Neuronal stem cell (in vitro differentiated cells): ENCODE data around the gene MRPL37.

Experiments
- DNase-seq: peaks from one replicate; pipeline ENCODE4 v3.0.0-alpha.2; 2013; ENCODE audit warnings: low spot score
- H2AFZ ChIP-seq: one replicate; pipeline ENCODE4 v1.6.1; 2013; ENCODE audit warnings: mild to moderate bottlenecking, low read length, inconsistent platforms
- H2AK5ac ChIP-seq: 2 replicates; pipeline ENCODE4 v1.6.1; 2013; ENCODE audit warnings: low read depth, mild to moderate bottlenecking, inconsistent platforms, low read length, moderate library complexity, mixed read lengths
- H2BK120ac ChIP-seq: 2 replicates; pipeline ENCODE4 v1.6.1; 2013; ENCODE audit warnings: low read depth, mild to moderate bottlenecking, inconsistent platforms, low read length, moderate library complexity, mixed read lengths
- H2BK12ac ChIP-seq: one replicate; pipeline ENCODE4 v1.6.1; 2013; ENCODE audit warnings: low read length, inconsistent platforms
- H2BK15ac ChIP-seq: 2 replicates; pipeline ENCODE4 v1.6.1; 2013; ENCODE audit warnings: mild to moderate bottlenecking, low read length, inconsistent platforms, mixed read lengths
- H2BK5ac ChIP-seq: one replicate; pipeline ENCODE4 v1.6.1; 2013; ENCODE audit warnings: inconsistent platforms, mild to moderate bottlenecking, low read length, moderate library complexity
- H3K14ac ChIP-seq: one replicate; pipeline ENCODE4 v1.6.1; 2013; ENCODE audit warnings: low read length, inconsistent platforms
- H3K18ac ChIP-seq: 2 replicates; pipeline ENCODE4 v1.6.1; 2013; ENCODE audit warnings: low read length, inconsistent platforms
- H3K23ac ChIP-seq: 2 replicates; pipeline ENCODE4 v1.6.1; 2013; ENCODE audit warnings: low read depth, mild to moderate bottlenecking, mixed read lengths, low read length, inconsistent platforms; ENCODE audit not compliant: poor library complexity
- H3K27ac ChIP-seq: replicated peaks from 3 replicates; pipeline ENCODE4 v1.5.1; 2013; ENCODE audit warnings: low read length, inconsistent platforms
- H3K27me3 ChIP-seq, 3 experiments: 2 replicates each; pipeline ENCODE4 v1.6.1; 2013; ENCODE audit warnings: low read length in 3 of 3, mild to moderate bottlenecking in 2 of 3, inconsistent platforms in 1 of 3, low read depth in 1 of 3, mixed read lengths in 1 of 3, moderate library complexity in 1 of 3; ENCODE audit not compliant: control insufficient read depth in 3 of 3, insufficient read depth in 3 of 3
- H3K36me3 ChIP-seq, 2 donors: replicated peaks in 1 of 2; 2 replicates each; pipeline ENCODE4 v1.6.1; 2013; ENCODE audit warnings: low read length in 2 of 2; ENCODE audit not compliant: control insufficient read depth in 2 of 2, insufficient read depth in 2 of 2
- H3K4ac ChIP-seq: 2 replicates; pipeline ENCODE4 v1.6.1; 2013; ENCODE audit warnings: inconsistent platforms, mild to moderate bottlenecking, low read length, moderate library complexity
- H3K4me1 ChIP-seq, 2 donors: 1 replicate in 1 of 2; 2 replicates in 1 of 2; pipeline ENCODE4 v1.6.1; 2013; ENCODE audit warnings: low read length in 2 of 2, low read depth in 1 of 2; ENCODE audit not compliant: control insufficient read depth in 2 of 2, insufficient read depth in 1 of 2
- H3K4me2 ChIP-seq: one replicate; pipeline ENCODE4 v1.6.1; 2013; ENCODE audit warnings: mild to moderate bottlenecking, low read length, inconsistent platforms; ENCODE audit not compliant: insufficient read depth, poor library complexity, severe bottlenecking
- H3K4me3 ChIP-seq, 2 donors: 2 replicates each; pipeline ENCODE4 v1.5.1; 2013; ENCODE audit warnings: low read length in 2 of 2, mild to moderate bottlenecking in 2 of 2, inconsistent platforms in 1 of 2, moderate library complexity in 1 of 2
- H3K79me1 ChIP-seq: one replicate; pipeline ENCODE4 v1.6.1; 2013; ENCODE audit warnings: low read depth, mild to moderate bottlenecking, inconsistent platforms, low read length, moderate library complexity
- H3K9ac ChIP-seq: one replicate; pipeline ENCODE4 v1.6.1; 2013; ENCODE audit warnings: mild to moderate bottlenecking, low read depth, low read length, inconsistent platforms; ENCODE audit not compliant: poor library complexity
- H3K9me3 ChIP-seq, 2 donors: replicated peaks in 1 of 2; 2 replicates each; pipeline versions ENCODE3 to v1.6.1; 2013; ENCODE audit warnings: low read length in 2 of 2, mild to moderate bottlenecking in 2 of 2, inconsistent platforms in 1 of 2, low read depth in 1 of 2, mixed read lengths in 1 of 2, moderate library complexity in 1 of 2; ENCODE audit not compliant: control insufficient read depth in 2 of 2, insufficient read depth in 1 of 2
- H4K8ac ChIP-seq: one replicate; pipeline ENCODE4 v1.6.1; 2013; ENCODE audit warnings: low read depth, mild to moderate bottlenecking, inconsistent platforms, low read length, moderate library complexity
- H4K91ac ChIP-seq: one replicate; pipeline ENCODE4 v1.6.1; 2013; ENCODE audit warnings: low read length, low read depth, mild to moderate bottlenecking, inconsistent platforms; ENCODE audit not compliant: poor library complexity
- WGBS, 2 donors: extraction: QIAGEN DNeasy Blood & Tissue Kit; methylation state at CpG; one replicate each; pipeline ENCODE4 v1.1.7; 2013; ENCODE audit warnings: missing lambda C conversion rate in 2 of 2, mixed read lengths in 1 of 2; ENCODE audit not compliant: insufficient read length in 2 of 2, insufficient replicate concordance in 1 of 2; ENCODE audit errors: extremely low coverage in 2 of 2; 5-methylcytosine and 5-hydroxymethylcytosine counted together

MRPL37 gene

GRCh38 chr1:54262244-54262643 lies 62.3 kb downstream of the MRPL37 start:
- DNase-seq, result no peak
- Histone ChIP-seq H3K4me1 (peaks cover 7 to 8% of the 10 kb centered on the region in 2 donors), H3K27ac (no peak overlapping the region), H2BK120ac (no peak overlapping the region), H2BK12ac (no peak overlapping the region), H4K91ac (no peak overlapping the region), H3K4me2 (no peak overlapping the region), H3K9me3 (peaks cover 0 to 1% of the 10 kb centered on the region in 2 donors), H2AFZ (no peak overlapping the region), H3K18ac (no peak overlapping the region), H3K36me3 (peaks cover 0 to 92% of the 10 kb centered on the region in 2 donors), H2BK15ac (no peak overlapping the region), H4K8ac (no peak overlapping the region), H3K27me3 (peaks cover 0 to 1% (median 0%) of the 10 kb centered on the region in 3 experiments), H2AK5ac (no peak overlapping the region), H3K79me1 (peaks cover 13% of the 10 kb centered on the region), H3K9ac (no peak overlapping the region), H3K4me3 (no peak overlapping the region), H2BK5ac (no peak overlapping the region), H3K14ac (no peak overlapping the region), H3K23ac (no peak overlapping the region), H3K4ac (no peak overlapping the region)
- WGBS, 2 donors, result no CpG with 5 or more reads among the region's 7 CpGs

- Histone ChIP-seq H2AK5ac (no peak overlapping the region), H4K91ac (no peak overlapping the region), H2BK5ac (no peak overlapping the region), H3K23ac (no peak overlapping the region), H2BK120ac (no peak overlapping the region), H3K4me1 (peaks cover 2 to 3% of the 10 kb centered on the region in 2 donors), H3K14ac (no peak overlapping the region), H3K79me1 (peaks cover 10% of the 10 kb centered on the region), H2BK15ac (no peak overlapping the region), H4K8ac (no peak overlapping the region), H3K18ac (peak overlapping the region; percentile 48), H2AFZ (no peak overlapping the region), H3K27me3 (peaks cover 0 to 1% (median 0%) of the 10 kb centered on the region in 3 experiments), H3K9me3 (no peaks in the 10 kb centered on the region), H3K4me2 (no peak overlapping the region), H3K36me3 (peaks cover 0 to 83% of the 10 kb centered on the region in 2 donors), H3K27ac (no peak overlapping the region), H2BK12ac (no peak overlapping the region), H3K4me3 (no peak overlapping the region), H3K9ac (no peak overlapping the region), H3K4ac (no peak overlapping the region)
- no CpG with 5 or more reads among the region's 6 CpGs for WGBS, 2 donors
- no peak for DNase-seq
These were observed 63.7 kb downstream of the MRPL37 start for GRCh38 chr1:54263601-54264226.

- Histone ChIP-seq H3K18ac (peak overlapping the region; percentile 16), H2BK12ac (no peak overlapping the region), H3K23ac (peak overlapping the region; percentile 50), H4K91ac (no peak overlapping the region), H2AK5ac (no peak overlapping the region), H3K36me3 (peaks cover 0 to 79% of the 10 kb centered on the region in 2 donors), H3K9me3 (no peaks in the 10 kb centered on the region), H3K4me3 (no peak overlapping the region), H2AFZ (no peak overlapping the region), H3K4ac (no peak overlapping the region), H4K8ac (no peak overlapping the region), H3K27ac (no peak overlapping the region), H3K79me1 (peaks cover 12% of the 10 kb centered on the region), H3K14ac (no peak overlapping the region), H2BK5ac (no peak overlapping the region), H3K4me1 (peaks cover 2 to 3% of the 10 kb centered on the region in 2 donors), H2BK15ac (no peak overlapping the region), H3K27me3 (peaks cover 0 to 1% (median 0%) of the 10 kb centered on the region in 3 experiments), H3K9ac (no peak overlapping the region), H2BK120ac (no peak overlapping the region), H3K4me2 (no peak overlapping the region)
- DNase-seq, result no peak
- no CpG with 5 or more reads among the region's 8 CpGs for WGBS, 2 donors
These were observed 65.2 kb downstream of the MRPL37 start for GRCh38 chr1:54265126-54265525.

GRCh38 chr1:54265659-54266058 lies 65.7 kb downstream of the MRPL37 start:
- no peak overlapping the region for H2BK12ac ChIP-seq
- H2BK120ac ChIP-seq, result no peak overlapping the region
- H4K8ac ChIP-seq, result no peak overlapping the region
- H3K23ac ChIP-seq, result no peak overlapping the region
- no CpG with 5 or more reads among the region's 6 CpGs for WGBS, 2 donors
- H2BK15ac ChIP-seq, result no peak overlapping the region
- H3K27ac ChIP-seq, result no peak overlapping the region
- H3K4ac ChIP-seq, result no peak overlapping the region
- H3K4me3 ChIP-seq, result no peak overlapping the region
- H3K79me1 ChIP-seq, result peaks cover 14% of the 10 kb centered on the region
- H3K4me1 ChIP-seq, result peaks cover 2 to 3% of the 10 kb centered on the region in 2 donors
- H3K4me2 ChIP-seq, result no peak overlapping the region
- H3K9me3 ChIP-seq, result no peaks in the 10 kb centered on the region
- H2AK5ac ChIP-seq, result no peak overlapping the region
- H3K9ac ChIP-seq, result no peak overlapping the region
- peaks cover 0 to 81% of the 10 kb centered on the region in 2 donors for H3K36me3 ChIP-seq
- H2BK5ac ChIP-seq, result no peak overlapping the region
- no peak overlapping the region for H4K91ac ChIP-seq
- peaks cover 0 to 1% (median 0%) of the 10 kb centered on the region in 3 experiments for H3K27me3 ChIP-seq
- H3K14ac ChIP-seq, result no peak overlapping the region
- H3K18ac ChIP-seq, result no peak overlapping the region
- no peak overlapping the region for H2AFZ ChIP-seq
- DNase-seq, result no peak
